H1 (cell line): ENCODE data around the gene SPTBN1. TPM values are rescaled to one million over a fixed set of nuclear protein-coding genes. Genes with fewer than 3 reads are reported as not detected.

Source experiments
- CTCF ChIA-PET: fragments of 300-600 bp; sonication (Branson Sonifier 250); formaldehyde crosslinking; loops from one replicate; lab custom pipeline; 2021; ENCODE audit not compliant: partially characterized antibody; lab: Charles Lee
- POLR2A ChIA-PET: fragments of 300-600 bp; sonication (Branson Sonifier 250); formaldehyde crosslinking; loops from one replicate; lab custom pipeline; 2021; ENCODE audit warnings: inconsistent platforms; ENCODE audit not compliant: partially characterized antibody; lab: Charles Lee
- DNase-seq, 2 experiments: peaks; one replicate each; pipeline versions ENCODE4 v3.0.0 to v3.0.0-alpha.2; 2010 to 2022; ENCODE audit warnings: low spot score in 2 of 2, low read depth in 1 of 2, mixed read lengths in 1 of 2
- FAIRE-seq: peaks from 2 replicates; lab custom pipeline; 2011; peaks lifted over from hg19 to GRCh38; lab: Jason Lieb, UNC
- H2AFZ ChIP-seq: 2 replicates; pipeline ENCODE4 v1.8.1; 2012; ENCODE audit warnings: low read length, inconsistent platforms
- H2AK5ac ChIP-seq: 2 replicates; pipeline ENCODE4 v1.6.1; 2013; ENCODE audit warnings: low read depth, low read length
- H2BK120ac ChIP-seq: replicated peaks from 2 replicates; pipeline ENCODE3; 2013; ENCODE audit warnings: low read depth, low read length, inconsistent platforms
- H2BK12ac ChIP-seq: 2 replicates; pipeline ENCODE4 v1.6.1; 2013; ENCODE audit warnings: low read depth, low read length
- H2BK15ac ChIP-seq: 2 replicates; pipeline ENCODE4 v1.6.1; 2013; ENCODE audit warnings: low read length
- H2BK20ac ChIP-seq: 2 replicates; pipeline ENCODE4 v1.6.1; 2013; ENCODE audit warnings: low read length
- H2BK5ac ChIP-seq: 2 replicates; pipeline ENCODE4 v1.6.1; 2013; ENCODE audit warnings: low read depth, low read length
- H3K14ac ChIP-seq: 2 replicates; pipeline ENCODE4 v1.6.1; 2013; ENCODE audit warnings: inconsistent platforms; ENCODE audit not compliant: insufficient read length
- H3K18ac ChIP-seq: 2 replicates; pipeline ENCODE4 v1.6.1; 2013; ENCODE audit warnings: low read length; ENCODE audit errors: extremely low read depth
- H3K23ac ChIP-seq: 2 replicates; pipeline ENCODE4 v1.6.1; 2013; ENCODE audit warnings: inconsistent platforms; ENCODE audit not compliant: insufficient read length
- H3K23me2 ChIP-seq: 2 replicates; pipeline ENCODE4 v1.6.1; 2013; ENCODE audit warnings: low read depth, low read length
- H3K27ac ChIP-seq: 2 replicates; pipeline ENCODE4 v1.6.1; 2011; ENCODE audit warnings: low read depth, low read length, inconsistent platforms
- H3K27me3 ChIP-seq, 4 experiments: replicated peaks in 1 of 4; 1 replicate in 1 of 4; 2 replicates in 3 of 4; pipeline versions ENCODE4 v1.6.1 to v1.8.1; 2011 to 2013; ENCODE audit warnings: low read length in 3 of 4, mild to moderate bottlenecking in 3 of 4, inconsistent platforms in 2 of 4, mixed read lengths in 2 of 4, moderate library complexity in 1 of 4; ENCODE audit not compliant: control insufficient read depth in 3 of 4, insufficient read depth in 3 of 4; ENCODE audit errors: extremely low read depth in 1 of 4
- H3K36me3 ChIP-seq, 4 experiments: 2 replicates each; pipeline versions ENCODE4 v1.6.1 to v1.8.1; 2011 to 2013; ENCODE audit warnings: mild to moderate bottlenecking in 4 of 4, low read length in 3 of 4, moderate library complexity in 2 of 4, control low read depth in 1 of 4, inconsistent platforms in 1 of 4; ENCODE audit not compliant: insufficient read depth in 4 of 4, control insufficient read depth in 2 of 4
- H3K4ac ChIP-seq: replicated peaks from 2 replicates; pipeline ENCODE3; 2013; ENCODE audit warnings: low read length, low read depth, mixed read lengths, inconsistent platforms; ENCODE audit not compliant: insufficient read length
- H3K4me1 ChIP-seq, 4 experiments: replicated peaks in 1 of 4; 1 replicate in 1 of 4; 2 replicates in 3 of 4; pipeline versions ENCODE4 v1.6.1 to v1.8.1; 2011 to 2013; ENCODE audit warnings: low read length in 3 of 4, inconsistent platforms in 2 of 4, mixed read lengths in 1 of 4; ENCODE audit not compliant: insufficient read depth in 4 of 4, control insufficient read depth in 3 of 4
- H3K4me2 ChIP-seq, 2 experiments: 2 replicates each; pipeline versions ENCODE4 v1.6.1 to v1.8.1; 2011 to 2013; ENCODE audit warnings: low read depth in 2 of 2, low read length in 2 of 2, control low read depth in 1 of 2, inconsistent platforms in 1 of 2, mild to moderate bottlenecking in 1 of 2; ENCODE audit not compliant: insufficient read depth in 1 of 2
- H3K4me3 ChIP-seq, 4 experiments: fragments of 200-600, 300-600 bp in 1 of 4; sonication (generic), shearing (Covaris generic), sonication (Bioruptor Twin) in 1 of 4; 2 replicates each; pipeline versions ENCODE4 v1.5.1 to v1.8.1; 2011 to 2016; ENCODE audit warnings: low read length in 4 of 4, low read depth in 3 of 4, control low read depth in 2 of 4, inconsistent platforms in 2 of 4, mild to moderate bottlenecking in 2 of 4, mixed read lengths in 1 of 4, moderate library complexity in 1 of 4; ENCODE audit not compliant: insufficient read depth in 2 of 4; ENCODE audit errors: extremely low read depth in 1 of 4
- H3K56ac ChIP-seq: replicated peaks from 2 replicates; pipeline ENCODE3; 2013; ENCODE audit warnings: low read depth, mild to moderate bottlenecking, mixed read lengths, low read length, inconsistent platforms; ENCODE audit not compliant: insufficient read length
- H3K79me1 ChIP-seq: 2 replicates; pipeline ENCODE4 v1.6.1; 2013; ENCODE audit warnings: low read depth, low read length, control low read depth
- H3K79me2 ChIP-seq, 2 experiments: 2 replicates each; pipeline versions ENCODE4 v1.6.1 to v1.8.1; 2012 to 2013; ENCODE audit warnings: low read length in 2 of 2, mild to moderate bottlenecking in 2 of 2, inconsistent platforms in 1 of 2; ENCODE audit not compliant: insufficient read depth in 2 of 2, control insufficient read depth in 1 of 2
- H3K9ac ChIP-seq, 4 experiments: replicated peaks in 1 of 4; 1 replicate in 1 of 4; 2 replicates in 3 of 4; pipeline versions ENCODE4 v1.6.1 to v1.8.1; 2011 to 2013; ENCODE audit warnings: low read depth in 3 of 4, low read length in 3 of 4, control low read depth in 2 of 4, mild to moderate bottlenecking in 2 of 4, moderate library complexity in 2 of 4, inconsistent platforms in 1 of 4; ENCODE audit errors: extremely low read depth in 1 of 4
- H3K9me3 ChIP-seq, 2 experiments: 2 replicates each; pipeline versions ENCODE4 v1.6.1 to v1.8.1; 2012 to 2013; ENCODE audit warnings: mild to moderate bottlenecking in 2 of 2, moderate library complexity in 2 of 2, control low read depth in 1 of 2, inconsistent platforms in 1 of 2, low read depth in 1 of 2, low read length in 1 of 2, mixed read lengths in 1 of 2; ENCODE audit not compliant: insufficient read depth in 2 of 2
- H4K20me1 ChIP-seq, 2 experiments: replicated peaks in 1 of 2; 2 replicates each; pipeline versions ENCODE3 to v1.8.1; 2011 to 2013; ENCODE audit warnings: inconsistent platforms in 2 of 2, low read length in 2 of 2, mild to moderate bottlenecking in 1 of 2; ENCODE audit not compliant: insufficient read depth in 2 of 2, control insufficient read depth in 1 of 2
- H4K5ac ChIP-seq: 2 replicates; pipeline ENCODE4 v1.6.1; 2013; ENCODE audit warnings: low read length, low read depth, mixed read lengths, inconsistent platforms; ENCODE audit not compliant: insufficient read length
- H4K8ac ChIP-seq: 2 replicates; pipeline ENCODE4 v1.8.0; 2013; ENCODE audit warnings: mild to moderate bottlenecking, moderate library complexity, low read length, inconsistent platforms; ENCODE audit not compliant: insufficient read depth; ENCODE audit errors: extremely low read depth
- H4K91ac ChIP-seq: replicated peaks from 2 replicates; pipeline ENCODE3; 2013; ENCODE audit warnings: low read length, mixed read lengths, inconsistent platforms; ENCODE audit not compliant: insufficient read length
- BRCA1 ChIP-seq: IDR thresholded peaks from 2 replicates; pipeline ENCODE4 v1.6.1; 2012; ENCODE audit warnings: low read depth, low read length, improper control_type of control experiment
- CBX5 ChIP-seq: fragments of 300-800, 300-1000 bp; sonication (generic); IDR thresholded peaks from 2 replicates; pipeline ENCODE4 v1.7.1; 2016; ENCODE audit warnings: antibody characterized with exemption, low read length, low read depth
- CHD1 ChIP-seq: IDR thresholded peaks from 2 replicates; pipeline ENCODE4 v1.6.1; 2012; ENCODE audit warnings: low read depth, low read length, improper control_type of control experiment
- GABPA ChIP-seq: IDR thresholded peaks from 2 replicates; pipeline ENCODE4 v1.6.1; 2011; ENCODE audit warnings: mild to moderate bottlenecking, low read length, moderate library complexity, borderline replicate concordance; ENCODE audit not compliant: insufficient read depth
- HDAC2 ChIP-seq, 2 experiments: fragments of 300-600 bp in 1 of 2; sonication (generic) in 1 of 2; IDR thresholded peaks; 2 replicates each; pipeline ENCODE4 v1.6.1; 2011 to 2012; ENCODE audit warnings: low read depth in 2 of 2, low read length in 2 of 2, mild to moderate bottlenecking in 2 of 2, moderate library complexity in 2 of 2, borderline replicate concordance in 1 of 2, inconsistent platforms in 1 of 2
- KDM4A ChIP-seq: IDR thresholded peaks from one replicate; pipeline ENCODE4 v1.7.1; 2012; ENCODE audit warnings: low read depth, mild to moderate bottlenecking, moderate library complexity, low read length, inconsistent platforms; ENCODE audit not compliant: severe bottlenecking
- NRF1 ChIP-seq: IDR thresholded peaks from 2 replicates; pipeline ENCODE4 v1.6.1; 2011; ENCODE audit warnings: mild to moderate bottlenecking, low read depth, low read length, improper control_type of control experiment
- PHF8 ChIP-seq: fragments of 200-600 bp; sonication (generic); conservative IDR thresholded peaks from 2 replicates; pipeline ENCODE4 v1.7.1; 2012; ENCODE audit warnings: low read depth, mild to moderate bottlenecking, inconsistent platforms, low read length, moderate library complexity
- SRF ChIP-seq: IDR thresholded peaks from 2 replicates; pipeline ENCODE4 v1.6.1; 2011; ENCODE audit warnings: mild to moderate bottlenecking, low read depth, low read length, moderate library complexity
- SUZ12 ChIP-seq: fragments of 200-600 bp; sonication (generic); IDR thresholded peaks from 2 replicates; pipeline ENCODE4 v1.6.1; 2012; ENCODE audit warnings: mild to moderate bottlenecking, inconsistent platforms, low read length, moderate library complexity, mixed read lengths
- TEAD4 ChIP-seq: IDR thresholded peaks from 2 replicates; pipeline ENCODE4 v1.6.1; 2012; ENCODE audit warnings: low read depth, low read length, inconsistent platforms, mixed read lengths
- ZNF274 ChIP-seq: IDR thresholded peaks from 2 replicates; pipeline ENCODE4 v1.7.0; 2012; ENCODE audit warnings: low read length, borderline replicate concordance; ENCODE audit errors: extremely low read depth
- WGBS, 2 experiments: shearing (Covaris generic) in 1 of 2; methylation state at CpG; one replicate each; pipeline versions ENCODE4 v1.1.6 to v1.1.7; 2013 to 2015; ENCODE audit warnings: low lambda C conversion rate in 2 of 2, mixed read lengths in 2 of 2, inconsistent platforms in 1 of 2, low coverage in 1 of 2, missing lambda C conversion rate in 1 of 2; ENCODE audit not compliant: insufficient replicate concordance in 2 of 2, insufficient coverage in 1 of 2, insufficient read length in 1 of 2; ENCODE audit errors: extremely low coverage in 1 of 2, missing lambda C conversion rate in 1 of 2; 5-methylcytosine and 5-hydroxymethylcytosine counted together
- polyA plus RNA-seq, 7 experiments: library from polyadenylated mRNA; depleted of rRNA in 3 of 7; stranded (reverse) in 5 of 7; unstranded in 2 of 7; fragments of >200 nt in 5 of 7; fragments of 200-250 nt in 2 of 7; gene quantifications; 1 replicate in 5 of 7; 2 replicates in 1 of 7; 4 replicates in 1 of 7; pipeline versions ENCODE4 v1.2.1 to v1.2.3, GENCODE V29; 2011 to 2013; ENCODE audit warnings: missing spikeins in 2 of 7, mixed read lengths in 2 of 7
- total RNA-seq: library from RNA; stranded (reverse); fragmentation: NEBNext Ultra II Directional; extraction: Animal tissue kit (Norgen Biotek cat#: 25700); gene quantifications from 2 replicates; pipeline ENCODE4 v1.2.1, GENCODE V29; 2021
- TF ChIP-seq, protein P1 (sequence below): IDR thresholded peaks from 2 replicates; pipeline ENCODE4 v1.6.1; 2012; ENCODE audit warnings: low read length, inconsistent platforms

Gene SPTBN1
- total and polyA plus RNA-seq, 2 of the 8 experiments (the other 6 are each of a cell fraction or from before 2014, with no cell fraction given): 31.8 to 180 TPM

GRCh38 chr2:54650612-54651011 is 194.5 kb downstream of the SPTBN1 start:
- H2BK5ac ChIP-seq: no peak overlapping the region
- H3K27ac ChIP-seq: no peak overlapping the region
- no peak overlapping the region for H3K4ac ChIP-seq
- H3K36me3 ChIP-seq: peaks cover 51 to 97% (median 77%) of the 10 kb centered on the region in 4 experiments
- WGBS, 2 experiments: 90% methylated on average over 2 of the region's 2 CpGs; no CpG with 5 or more reads in 1 of the 2 experiments
- DNase-seq: no peak
- H2AK5ac ChIP-seq: no peak overlapping the region
- H2BK15ac ChIP-seq: no peak overlapping the region
- no peak overlapping the region for H4K91ac ChIP-seq
- H4K8ac ChIP-seq: no peak overlapping the region
- H2AFZ ChIP-seq: no peak overlapping the region
- H2BK12ac ChIP-seq: no peak overlapping the region
- ChIA-PET CTCF (interaction anchor here (5.5 kb wide), 1 partner anchor 15 kb away, joined by 47 read pairs; no protein-coding TSS in a partner anchor), POLR2A (no interaction called here)
- no peak overlapping the region for H3K18ac ChIP-seq
- peaks cover 3 to 4% of the 10 kb centered on the region in 2 experiments for H4K20me1 ChIP-seq
- no peaks in the 10 kb centered on the region for H3K27me3 ChIP-seq
- no peak overlapping the region for H3K23ac ChIP-seq
- H3K4me1 ChIP-seq: no peaks in the 10 kb centered on the region
- no peak overlapping the region for H2BK20ac ChIP-seq
- no peaks in the 10 kb centered on the region; the same call in 1 of the 2 replicates for H3K79me1 ChIP-seq
- no peak overlapping the region for H3K14ac ChIP-seq
- no peak for FAIRE-seq
- H3K4me3 ChIP-seq: no peak overlapping the region
- H3K9ac ChIP-seq: no peak overlapping the region
- no peak overlapping the region for H3K4me2 ChIP-seq
- H2BK120ac ChIP-seq: no peak overlapping the region
- no peaks in the 10 kb centered on the region for H3K23me2 ChIP-seq
- no peak overlapping the region for H4K5ac ChIP-seq
- no peaks in the 10 kb centered on the region for H3K9me3 ChIP-seq
- H3K56ac ChIP-seq: no peak overlapping the region
- H3K79me2 ChIP-seq: no peaks in the 10 kb centered on the region
- TF ChIP-seq, protein P1, sequence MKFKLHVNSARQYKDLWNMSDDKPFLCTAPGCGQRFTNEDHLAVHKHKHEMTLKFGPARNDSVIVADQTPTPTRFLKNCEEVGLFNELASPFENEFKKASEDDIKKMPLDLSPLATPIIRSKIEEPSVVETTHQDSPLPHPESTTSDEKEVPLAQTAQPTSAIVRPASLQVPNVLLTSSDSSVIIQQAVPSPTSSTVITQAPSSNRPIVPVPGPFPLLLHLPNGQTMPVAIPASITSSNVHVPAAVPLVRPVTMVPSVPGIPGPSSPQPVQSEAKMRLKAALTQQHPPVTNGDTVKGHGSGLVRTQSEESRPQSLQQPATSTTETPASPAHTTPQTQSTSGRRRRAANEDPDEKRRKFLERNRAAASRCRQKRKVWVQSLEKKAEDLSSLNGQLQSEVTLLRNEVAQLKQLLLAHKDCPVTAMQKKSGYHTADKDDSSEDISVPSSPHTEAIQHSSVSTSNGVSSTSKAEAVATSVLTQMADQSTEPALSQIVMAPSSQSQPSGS: no peak
- TF ChIP-seq CBX5 (no peak), CHD1 (no peak), NRF1 (no peak), TEAD4 (no peak), SUZ12 (no peak), PHF8 (no peak), HDAC2 (IDR thresholded peaks at IDR 0.05; ENCODE audit: borderline replicate concordance in 1 of 2, low read depth in 2 of 2, low read length in 2 of 2) (no peak), BRCA1 (no peak), ZNF274 (no peak), KDM4A (no peak), GABPA (no peak), SRF (no peak)
